HepG2 (cell line): ENCODE results near the gene OR4E1. TPM values are rescaled to one million over a fixed set of nuclear protein-coding genes. Genes with fewer than 3 reads are reported as not detected.

Experiments used
- ATAC-seq: fragments of 200-7000 bp; cut with Tn5 transposase; 3 replicates; pipeline ENCODE4 v1.9.1; 2020; ENCODE audit warnings: mild to moderate bottlenecking, moderate library complexity
- BruUV-seq: library from RNA; stranded (reverse); fragments of 400-500 nt; replicated peaks from 2 replicates; lab custom pipeline; 2021; lab: Mats Ljungman, UMichigan
- CTCF ChIA-PET: fragments of 300-600 bp; formaldehyde crosslinking; extraction: SDS; loops from one replicate; lab custom pipeline; 2021; ENCODE audit warnings: low total read pairs, inconsistent platforms, low intra/inter-chr PET ratio; lab: Yijun Ruan, JAX
- POLR2A ChIA-PET: fragments of 350-600 bp; sonication (Branson Sonifier 250); formaldehyde crosslinking; loops from one replicate; lab custom pipeline; 2020; ENCODE audit warnings: antibody characterized with exemption, inconsistent platforms; lab: Yijun Ruan, JAX
- DNase-seq: peaks from one replicate; pipeline ENCODE4 v3.0.0-alpha.2; 2015; ENCODE audit warnings: low spot score
- FAIRE-seq: peaks from 3 replicates; lab custom pipeline; 2011; peaks lifted over from hg19 to GRCh38; lab: Jason Lieb, UNC
- H2AFZ ChIP-seq: one replicate; pipeline ENCODE4 v1.6.1; 2011; ENCODE audit warnings: low read length, inconsistent platforms
- H3K27ac ChIP-seq: fragments of 300-600 bp; 3 replicates; pipeline ENCODE4 v1.8.0; 2011; ENCODE audit warnings: mixed run types, mild to moderate bottlenecking, mixed read lengths, low read length, inconsistent platforms; ENCODE audit not compliant: insufficient read depth; ENCODE audit errors: extremely low read length
- H3K27me3 ChIP-seq, 2 experiments: fragments of 200-600 bp in 1 of 2; 2 replicates in 1 of 2; 3 replicates in 1 of 2; pipeline versions ENCODE4 v1.6.0 to v1.8.0; 2011; ENCODE audit warnings: low read length in 2 of 2, mild to moderate bottlenecking in 2 of 2, moderate library complexity in 2 of 2, inconsistent platforms in 1 of 2; ENCODE audit not compliant: insufficient read depth in 2 of 2, control insufficient read depth in 1 of 2
- H3K36me3 ChIP-seq, 2 experiments: fragments of 200-600 bp in 1 of 2; replicated peaks in 1 of 2; 2 replicates in 1 of 2; 3 replicates in 1 of 2; pipeline versions ENCODE4 v1.5.1 to v1.8.0; 2011; ENCODE audit warnings: low read length in 2 of 2, inconsistent platforms in 1 of 2; ENCODE audit not compliant: insufficient read depth in 2 of 2, control insufficient read depth in 1 of 2
- H3K4me1 ChIP-seq: 2 replicates; pipeline ENCODE4 v1.5.1; 2012; ENCODE audit warnings: low read length, inconsistent platforms; ENCODE audit not compliant: insufficient read depth
- H3K4me2 ChIP-seq: 2 replicates; pipeline ENCODE4 v1.6.0; 2011; ENCODE audit warnings: low read depth, low read length, inconsistent platforms
- H3K4me3 ChIP-seq, 3 experiments: fragments of 200-600 bp in 1 of 3; sonication (generic), shearing (Covaris generic) in 1 of 3; replicated peaks in 1 of 3; 2 replicates each; pipeline ENCODE4 v1.5.1; 2011 to 2016; ENCODE audit warnings: low read length in 3 of 3, inconsistent platforms in 2 of 3, low read depth in 2 of 3, mild to moderate bottlenecking in 2 of 3, control low read depth in 1 of 3, mixed read lengths in 1 of 3; ENCODE audit not compliant: insufficient read depth in 1 of 3
- H3K79me2 ChIP-seq: one replicate; pipeline ENCODE4 v1.6.1; 2011; ENCODE audit warnings: low read length, inconsistent platforms; ENCODE audit not compliant: insufficient read depth
- H3K9ac ChIP-seq: 2 replicates; pipeline ENCODE4 v1.6.0; 2011; ENCODE audit warnings: mild to moderate bottlenecking, low read depth, low read length, inconsistent platforms; ENCODE audit not compliant: insufficient read depth
- H3K9me3 ChIP-seq: 2 replicates; pipeline ENCODE4 v1.5.1; 2012; ENCODE audit warnings: mild to moderate bottlenecking, low read length
- H4K20me1 ChIP-seq: 2 replicates; pipeline ENCODE4 v1.6.0; 2011; ENCODE audit warnings: inconsistent platforms, mild to moderate bottlenecking, low read length, moderate library complexity; ENCODE audit not compliant: insufficient read depth
- GLI4 ChIP-seq: sonication (generic); formaldehyde crosslinking; IDR thresholded peaks from 2 replicates; pipeline ENCODE4 v1.5.1; 2020; ENCODE audit warnings: missing genetic modification reagents, mild to moderate bottlenecking, moderate library complexity, borderline replicate concordance
- HCFC1 ChIP-seq: fragments of 150-350 bp; IDR thresholded peaks from 2 replicates; pipeline ENCODE4 v1.6.1; 2014; ENCODE audit warnings: low read depth, low read length
- HMG20A ChIP-seq: IDR thresholded peaks from 2 replicates; pipeline ENCODE4 v1.6.1; 2016; ENCODE audit warnings: borderline replicate concordance
- HNRNPH1 ChIP-seq: fragments of 200-400 bp; formaldehyde crosslinking; optimal IDR thresholded peaks from 2 replicates; pipeline ENCODE3; 2017; ENCODE audit warnings: mild to moderate bottlenecking, low read depth, low read length
- MYPOP ChIP-seq: sonication (generic); formaldehyde crosslinking; IDR thresholded peaks from 2 replicates; pipeline ENCODE4 v1.8.1; 2023; ENCODE audit warnings: mild to moderate bottlenecking, moderate library complexity, missing genetic modification reagents
- WGBS: methylation state at CpG from one replicate; pipeline ENCODE4 v1.1.6; 2017; ENCODE audit warnings: low lambda C conversion rate; 5-methylcytosine and 5-hydroxymethylcytosine counted together
- in situ Hi-C: cut with HindIII; loops from 2 replicates; pipeline ENCODE4 v1.10.0; 2017; ENCODE audit warnings: low pct_unique_long_range_greater_than_20kb; ENCODE audit not compliant: extremely low pct_ligation_motif_present
- intact Hi-C: fragments of 100-400 bp; cut with micrococcal nuclease; formaldehyde crosslinking; loops from one replicate; pipeline ENCODE4 v1.10.0; 2022; ENCODE audit not compliant: unreplicated experiment
- polyA plus RNA-seq, 8 experiments: library from polyadenylated mRNA; depleted of rRNA in 3 of 8; stranded (reverse) in 7 of 8; unstranded in 1 of 8; fragments of >200 nt; fragmentation: Illumina TruSeq in 4 of 8; extraction: Trizol in 4 of 8; gene quantifications; 2 replicates each; pipeline versions ENCODE4 v1.2.1 to v1.2.3, GENCODE V29; 2011 to 2016; ENCODE audit warnings: low read depth in 4 of 8, missing spikeins in 1 of 8, mixed read lengths in 1 of 8; ENCODE audit not compliant: insufficient read depth in 1 of 8
- total RNA-seq, 5 experiments: library from RNA; depleted of rRNA; stranded (reverse); fragments of >200 nt; fragmentation: Illumina TruSeq; extraction: Trizol; gene quantifications; 2 replicates each; pipeline ENCODE4 v1.2.3, GENCODE V29; 2016; ENCODE audit warnings: low read depth in 1 of 5
- TF ChIP-seq, protein P1 (sequence below): IDR thresholded peaks from 2 replicates; pipeline ENCODE4 v1.6.1; 2016; ENCODE audit warnings: low read depth, missing genetic modification reagents, missing compliant biosample characterization

The OR4E1 gene
- total and polyA plus RNA-seq, 2 of the 13 experiments (the other 11 are each of a cell fraction or from before 2014, with no cell fraction given), result not detected

DNA sequence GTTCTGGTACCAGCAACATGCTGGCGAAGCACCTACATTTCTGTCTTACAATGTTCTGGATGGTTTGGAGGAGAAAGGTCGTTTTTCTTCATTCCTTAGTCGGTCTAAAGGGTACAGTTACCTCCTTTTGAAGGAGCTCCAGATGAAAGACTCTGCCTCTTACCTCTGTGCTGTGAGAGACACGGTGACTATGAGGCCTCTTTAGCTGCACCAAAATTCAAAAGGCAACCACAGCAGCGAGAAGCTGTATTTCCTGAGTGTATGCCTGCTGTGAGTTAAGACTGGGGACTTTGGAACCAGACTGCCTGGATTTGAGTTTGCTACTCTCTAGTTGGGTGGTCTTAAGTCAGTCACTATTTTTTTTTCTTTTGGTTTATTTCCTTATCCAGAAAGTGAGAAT is 30.2 kb downstream of the OR4E1 start:
- ATAC-seq (no peak; the same call in 2 of the 3 replicates), FAIRE-seq (no peak), DNase-seq (no peak)
- H3K4me3 ChIP-seq, result no peak overlapping the region
- in situ Hi-C loops (no loop called here), intact Hi-C loops (no loop called here)
- H3K79me2 ChIP-seq, result no peaks in the 10 kb centered on the region
- BruUV-seq, result no TSS peak
- H3K9ac ChIP-seq, result no peak overlapping the region
- H2AFZ ChIP-seq, result no peak overlapping the region
- H4K20me1 ChIP-seq, result no peaks in the 10 kb centered on the region
- no peak overlapping the region for H3K27ac ChIP-seq
- H3K36me3 ChIP-seq, result no peaks in the 10 kb centered on the region
- ChIA-PET CTCF (no interaction called here), POLR2A (no interaction called here)
- peaks cover 0 to 8% of the 10 kb centered on the region in 2 experiments; a peak in 2 of 5 replicates for H3K27me3 ChIP-seq
- no peak for TF ChIP-seq GLI4
- TF ChIP-seq HCFC1, result no peak
- TF ChIP-seq, protein P1, sequence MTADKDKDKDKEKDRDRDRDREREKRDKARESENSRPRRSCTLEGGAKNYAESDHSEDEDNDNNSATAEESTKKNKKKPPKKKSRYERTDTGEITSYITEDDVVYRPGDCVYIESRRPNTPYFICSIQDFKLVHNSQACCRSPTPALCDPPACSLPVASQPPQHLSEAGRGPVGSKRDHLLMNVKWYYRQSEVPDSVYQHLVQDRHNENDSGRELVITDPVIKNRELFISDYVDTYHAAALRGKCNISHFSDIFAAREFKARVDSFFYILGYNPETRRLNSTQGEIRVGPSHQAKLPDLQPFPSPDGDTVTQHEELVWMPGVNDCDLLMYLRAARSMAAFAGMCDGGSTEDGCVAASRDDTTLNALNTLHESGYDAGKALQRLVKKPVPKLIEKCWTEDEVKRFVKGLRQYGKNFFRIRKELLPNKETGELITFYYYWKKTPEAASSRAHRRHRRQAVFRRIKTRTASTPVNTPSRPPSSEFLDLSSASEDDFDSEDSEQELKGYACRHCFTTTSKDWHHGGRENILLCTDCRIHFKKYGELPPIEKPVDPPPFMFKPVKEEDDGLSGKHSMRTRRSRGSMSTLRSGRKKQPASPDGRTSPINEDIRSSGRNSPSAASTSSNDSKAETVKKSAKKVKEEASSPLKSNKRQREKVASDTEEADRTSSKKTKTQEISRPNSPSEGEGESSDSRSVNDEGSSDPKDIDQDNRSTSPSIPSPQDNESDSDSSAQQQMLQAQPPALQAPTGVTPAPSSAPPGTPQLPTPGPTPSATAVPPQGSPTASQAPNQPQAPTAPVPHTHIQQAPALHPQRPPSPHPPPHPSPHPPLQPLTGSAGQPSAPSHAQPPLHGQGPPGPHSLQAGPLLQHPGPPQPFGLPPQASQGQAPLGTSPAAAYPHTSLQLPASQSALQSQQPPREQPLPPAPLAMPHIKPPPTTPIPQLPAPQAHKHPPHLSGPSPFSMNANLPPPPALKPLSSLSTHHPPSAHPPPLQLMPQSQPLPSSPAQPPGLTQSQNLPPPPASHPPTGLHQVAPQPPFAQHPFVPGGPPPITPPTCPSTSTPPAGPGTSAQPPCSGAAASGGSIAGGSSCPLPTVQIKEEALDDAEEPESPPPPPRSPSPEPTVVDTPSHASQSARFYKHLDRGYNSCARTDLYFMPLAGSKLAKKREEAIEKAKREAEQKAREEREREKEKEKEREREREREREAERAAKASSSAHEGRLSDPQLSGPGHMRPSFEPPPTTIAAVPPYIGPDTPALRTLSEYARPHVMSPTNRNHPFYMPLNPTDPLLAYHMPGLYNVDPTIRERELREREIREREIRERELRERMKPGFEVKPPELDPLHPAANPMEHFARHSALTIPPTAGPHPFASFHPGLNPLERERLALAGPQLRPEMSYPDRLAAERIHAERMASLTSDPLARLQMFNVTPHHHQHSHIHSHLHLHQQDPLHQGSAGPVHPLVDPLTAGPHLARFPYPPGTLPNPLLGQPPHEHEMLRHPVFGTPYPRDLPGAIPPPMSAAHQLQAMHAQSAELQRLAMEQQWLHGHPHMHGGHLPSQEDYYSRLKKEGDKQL (CRISPR knock-in tag), result no peak
- no peak for TF ChIP-seq MYPOP (CRISPR knock-in tag)
- TF ChIP-seq HNRNPH1, result no peak
- TF ChIP-seq HMG20A, result no peak
- 12% methylated on average over 5 of the region's 5 CpGs for WGBS
- H3K9me3 ChIP-seq, result no peaks in the 10 kb centered on the region
- H3K4me1 ChIP-seq, result no peaks in the 10 kb centered on the region
- no peak overlapping the region for H3K4me2 ChIP-seq
